ENCODE results near the gene SP4.

- TF ChIP-seq CTCF (IDR thresholded peaks at IDR 0.05) (no peak), EZH2 (IDR thresholded peaks at IDR 0.05) (no peak)
Measured at GRCh38 chr7:21448974-21449373, 21.1 kb downstream of the SP4 start.

Data from neural progenitor cell (in vitro differentiated cells).